GM18861 (cell line): Measurements from ENCODE around the gene BCAP31.
A peak's percentile ranks its signal among the peaks of the same experiment; 100 is the strongest.

Source experiments
- ATAC-seq: cut with Tn5 transposase; IDR thresholded peaks from one replicate; pipeline ENCODE4 v1.9.1; 2021; ENCODE audit not compliant: unreplicated experiment

The BCAP31 gene

DNA sequence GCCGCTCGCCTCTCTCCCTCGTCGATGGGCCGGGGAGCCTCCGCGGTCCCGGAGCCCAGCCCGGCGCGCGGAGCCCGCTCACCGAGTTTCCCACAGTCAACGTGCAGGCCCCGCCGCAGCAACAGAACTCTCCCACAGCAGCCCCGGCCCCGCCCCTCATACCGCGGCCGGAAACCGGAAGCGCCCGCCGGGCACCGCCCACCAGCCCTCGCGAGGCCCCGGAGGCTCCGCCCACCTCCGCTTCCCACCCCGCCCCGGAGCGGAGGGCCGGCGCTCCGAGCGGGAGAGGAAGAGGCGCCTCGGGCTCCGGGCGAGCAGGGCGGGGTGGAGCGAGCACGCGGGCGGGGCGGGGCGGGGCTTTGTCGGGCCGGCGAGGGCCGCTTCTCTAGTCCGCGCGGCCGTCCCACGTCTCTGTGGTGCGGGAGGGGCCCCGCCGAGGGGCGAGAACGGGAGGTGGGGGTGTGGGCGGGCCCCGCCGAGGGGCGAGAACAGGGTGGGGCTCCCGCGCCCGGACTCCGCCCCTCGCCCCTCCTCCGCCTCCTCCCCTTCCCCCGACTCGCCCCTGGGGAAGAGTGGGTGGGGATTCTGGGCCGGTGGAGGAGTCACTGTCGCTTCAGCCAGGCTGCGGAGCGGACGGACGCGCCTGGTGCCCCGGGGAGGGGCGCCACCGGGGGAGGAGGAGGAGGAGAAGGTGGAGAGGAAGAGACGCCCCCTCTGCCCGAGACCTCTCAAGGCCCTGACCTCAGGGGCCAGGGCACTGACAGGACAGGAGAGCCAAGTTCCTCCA is at the start of gene BCAP31, which contains the start of gene ABCD1:
Gene BCAP31, minus strand, starts transcription at position 136 of the 787 bp plus-strand sequence. CDS start 1,143 bp downstream, outside the sequence.
Gene ABCD1, plus strand, starts transcription at position 605 of the 787 bp plus-strand sequence. CDS start 411 bp downstream, outside the sequence.
- peak; percentile 47 for ATAC-seq

DNA sequence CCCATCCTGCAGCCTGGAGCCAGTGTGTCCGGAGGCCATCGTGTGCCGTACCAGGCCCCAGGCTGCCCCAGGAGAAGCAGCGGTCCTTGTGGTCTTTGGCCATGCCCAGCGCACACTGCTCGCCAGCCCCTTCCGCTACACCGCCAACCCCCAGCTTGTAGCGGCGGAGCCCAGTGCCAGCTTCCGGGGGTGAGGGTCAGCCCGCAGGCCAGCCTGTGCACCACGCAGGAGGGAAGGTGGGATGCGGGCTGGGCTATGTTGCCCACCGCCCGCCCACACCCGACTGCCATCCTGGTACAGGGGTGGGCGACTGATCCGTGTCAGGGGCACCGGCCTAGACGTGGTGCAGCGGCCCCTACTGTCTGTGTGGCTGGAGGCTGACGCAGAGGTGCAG is 49.0 kb upstream of the BCAP31 start:
- ATAC-seq = no peak

DNA sequence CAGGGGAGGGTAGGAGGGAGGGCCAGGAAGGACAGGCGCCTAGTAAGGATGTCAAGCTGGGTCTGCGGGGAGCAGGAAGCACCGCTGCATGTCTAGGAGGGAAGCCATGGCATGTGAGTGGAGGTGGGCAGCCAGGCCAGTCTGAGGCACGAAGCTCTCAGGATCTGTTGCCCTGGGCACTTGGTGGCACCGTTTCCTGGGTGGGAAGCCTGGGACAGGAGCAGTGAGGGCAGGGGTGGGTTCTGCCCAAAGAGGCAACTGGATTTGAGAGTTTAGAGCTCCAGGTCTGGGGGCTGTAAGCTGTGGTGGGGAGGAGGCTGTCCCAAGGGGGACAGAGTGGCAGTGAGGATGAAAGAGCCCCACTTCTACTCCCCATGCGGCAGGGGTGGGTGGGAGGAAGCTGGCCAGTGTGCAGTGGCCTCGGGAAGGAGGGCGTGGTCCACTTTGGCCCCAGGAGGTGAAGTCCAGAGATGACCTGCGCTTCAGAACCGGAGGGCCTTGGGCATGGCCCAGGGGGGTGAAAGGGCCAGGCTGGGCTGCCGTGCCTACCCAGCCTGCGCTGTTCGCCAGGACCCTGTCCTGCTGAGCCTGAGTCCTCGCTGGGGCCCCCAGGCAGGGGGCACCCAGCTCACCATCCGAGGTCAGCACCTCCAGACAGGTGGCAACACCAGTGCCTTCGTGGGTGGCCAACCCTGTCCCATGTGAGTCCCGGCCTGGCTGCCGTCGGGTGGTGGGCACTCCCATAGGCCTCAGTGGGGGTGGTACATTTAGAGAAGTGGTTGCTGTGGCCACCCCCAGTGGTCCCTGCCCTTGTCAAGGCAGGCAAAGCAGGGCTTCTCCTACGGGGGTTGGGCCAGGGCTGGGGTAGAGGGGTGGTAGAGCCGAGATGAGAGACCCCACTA is 48.4 kb upstream of the BCAP31 start:
- no peak for ATAC-seq

DNA sequence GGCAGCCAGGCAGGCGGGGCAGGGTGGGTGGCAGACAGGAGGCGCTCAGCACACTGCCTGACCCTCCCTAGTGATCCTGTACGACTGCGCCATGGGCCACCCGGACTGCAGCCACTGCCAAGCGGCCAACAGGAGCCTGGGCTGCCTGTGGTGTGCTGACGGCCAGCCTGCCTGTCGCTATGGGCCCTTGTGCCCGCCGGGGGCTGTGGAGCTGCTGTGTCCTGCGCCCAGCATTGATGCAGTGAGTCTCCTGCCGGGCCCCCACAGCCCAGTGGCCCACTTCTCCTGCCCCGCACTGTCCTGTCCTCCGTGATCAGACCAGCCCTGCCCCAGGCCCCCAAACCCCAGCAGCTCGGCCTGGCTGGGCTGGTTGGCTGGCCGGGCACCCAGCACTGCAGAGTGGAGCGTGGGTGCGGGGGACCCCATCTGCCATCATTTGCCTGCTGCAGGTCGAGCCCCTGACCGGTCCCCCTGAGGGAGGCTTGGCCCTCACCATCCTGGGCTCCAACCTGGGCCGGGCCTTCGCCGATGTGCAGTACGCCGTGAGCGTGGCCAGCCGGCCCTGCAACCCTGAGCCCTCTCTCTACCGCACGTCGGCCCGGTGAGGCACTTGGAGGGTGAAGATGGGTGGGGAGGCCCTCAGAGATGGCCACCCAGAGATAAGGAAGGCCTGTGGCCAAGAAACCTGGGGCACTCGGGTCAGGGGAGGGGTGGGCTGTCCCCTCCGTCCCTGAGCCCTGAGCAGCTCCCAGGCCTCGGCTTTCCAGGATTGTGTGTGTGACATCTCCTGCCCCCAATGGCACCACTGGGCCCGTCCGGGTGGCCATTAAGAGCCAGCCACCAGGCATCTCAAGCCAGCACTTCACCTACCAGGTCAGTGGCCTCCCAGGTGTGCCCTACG is 47.5 kb upstream of the BCAP31 start:
- no peak for ATAC-seq

DNA sequence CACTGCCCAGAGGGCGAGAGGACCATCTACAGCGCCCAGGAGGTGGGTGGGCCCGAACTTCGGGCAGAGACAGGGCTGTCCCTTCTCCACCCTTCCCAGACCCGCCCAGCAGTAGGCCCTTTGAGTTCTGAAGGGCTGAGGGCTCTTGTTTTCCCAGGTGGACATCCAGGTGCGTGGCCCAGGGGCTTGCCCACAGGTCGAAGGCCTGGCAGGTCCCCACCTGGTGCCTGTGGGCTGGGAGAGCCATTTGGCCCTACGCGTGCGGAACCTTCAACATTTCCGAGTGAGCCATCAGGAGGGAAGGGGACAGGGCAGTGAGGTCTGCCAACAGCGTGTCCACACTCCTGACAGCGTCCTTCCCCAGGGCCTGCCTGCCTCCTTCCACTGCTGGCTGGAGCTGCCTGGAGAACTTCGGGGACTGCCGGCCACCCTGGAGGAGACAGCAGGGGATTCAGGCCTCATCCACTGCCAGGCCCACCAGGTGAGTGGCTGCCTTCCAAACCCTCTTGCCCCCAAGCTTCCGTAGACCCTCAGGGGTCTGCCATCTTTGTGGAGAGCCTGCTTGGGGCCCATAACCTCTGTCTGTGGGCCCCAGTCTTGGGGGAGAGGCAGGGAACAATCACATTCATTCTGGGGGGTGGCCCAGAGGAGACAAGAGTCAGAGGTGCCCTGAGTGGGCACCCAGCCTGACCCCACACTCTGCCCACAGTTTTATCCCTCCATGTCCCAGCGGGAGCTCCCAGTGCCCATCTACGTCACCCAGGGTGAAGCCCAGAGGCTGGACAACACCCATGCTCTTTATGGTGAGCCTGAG is 46.6 kb upstream of the BCAP31 start:
- ATAC-seq = no peak

DNA sequence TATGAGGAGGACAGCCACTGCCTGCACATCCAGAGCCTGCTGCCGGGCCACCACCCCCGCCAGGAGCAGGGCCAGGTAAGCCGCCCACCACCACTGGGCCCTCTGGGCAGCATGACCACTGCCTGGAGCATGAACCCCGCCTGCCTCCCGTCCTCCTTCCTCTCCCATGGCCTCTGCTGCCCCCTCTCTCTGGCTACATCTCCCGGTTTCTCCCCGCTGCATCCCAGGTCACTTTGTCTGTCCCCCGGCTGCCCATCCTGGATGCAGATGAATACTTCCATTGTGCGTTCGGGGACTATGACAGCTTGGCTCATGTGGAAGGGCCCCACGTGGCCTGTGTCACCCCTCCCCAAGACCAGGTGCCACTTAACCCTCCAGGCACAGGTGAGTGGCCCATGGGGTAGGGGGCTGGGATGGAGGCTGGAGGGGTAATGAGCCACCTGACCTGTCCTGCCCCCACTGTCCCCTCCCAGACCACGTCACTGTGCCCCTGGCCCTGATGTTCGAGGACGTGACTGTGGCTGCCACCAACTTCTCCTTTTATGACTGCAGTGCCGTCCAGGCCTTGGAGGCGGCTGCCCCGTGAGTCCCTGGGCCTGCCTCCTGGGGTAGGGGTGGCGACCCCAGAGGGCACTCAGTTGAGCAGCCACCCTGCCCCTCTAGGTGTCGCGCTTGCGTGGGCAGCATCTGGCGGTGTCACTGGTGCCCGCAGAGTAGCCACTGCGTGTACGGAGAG is 45.8 kb upstream of the BCAP31 start:
- ATAC-seq = no peak

DNA sequence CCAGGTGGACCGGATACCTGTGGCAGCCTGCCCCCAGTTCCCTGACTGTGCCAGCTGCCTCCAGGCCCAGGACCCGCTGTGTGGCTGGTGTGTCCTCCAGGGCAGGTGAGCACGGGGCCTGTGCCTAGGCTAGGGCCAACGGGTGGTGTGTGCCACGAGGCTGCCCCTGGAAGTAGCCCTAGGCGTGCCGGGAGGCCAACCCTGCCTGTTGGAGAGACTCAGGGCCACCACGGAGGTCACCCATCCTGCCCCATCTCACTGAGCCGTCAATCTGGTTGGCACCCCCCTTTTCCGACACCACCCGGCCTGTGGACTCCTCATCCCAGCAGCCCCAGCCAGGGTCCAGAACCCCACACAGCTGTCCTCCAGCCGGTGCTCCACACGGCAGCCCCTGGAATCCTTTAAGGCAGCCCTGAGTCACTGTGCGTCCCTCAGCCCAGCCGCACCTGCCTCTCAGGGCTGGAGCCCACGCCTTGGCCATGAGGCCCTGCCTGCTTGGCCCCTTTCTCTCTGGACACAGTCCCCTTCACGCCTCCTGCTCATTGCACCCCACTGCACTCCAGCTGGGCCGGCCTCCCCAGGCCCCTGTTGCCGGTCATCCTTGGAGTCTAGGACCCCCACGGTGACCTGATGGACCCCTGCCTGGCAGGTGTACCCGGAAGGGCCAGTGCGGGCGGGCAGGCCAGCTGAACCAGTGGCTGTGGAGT is 45.1 kb upstream of the BCAP31 start:
- no peak for ATAC-seq

DNA sequence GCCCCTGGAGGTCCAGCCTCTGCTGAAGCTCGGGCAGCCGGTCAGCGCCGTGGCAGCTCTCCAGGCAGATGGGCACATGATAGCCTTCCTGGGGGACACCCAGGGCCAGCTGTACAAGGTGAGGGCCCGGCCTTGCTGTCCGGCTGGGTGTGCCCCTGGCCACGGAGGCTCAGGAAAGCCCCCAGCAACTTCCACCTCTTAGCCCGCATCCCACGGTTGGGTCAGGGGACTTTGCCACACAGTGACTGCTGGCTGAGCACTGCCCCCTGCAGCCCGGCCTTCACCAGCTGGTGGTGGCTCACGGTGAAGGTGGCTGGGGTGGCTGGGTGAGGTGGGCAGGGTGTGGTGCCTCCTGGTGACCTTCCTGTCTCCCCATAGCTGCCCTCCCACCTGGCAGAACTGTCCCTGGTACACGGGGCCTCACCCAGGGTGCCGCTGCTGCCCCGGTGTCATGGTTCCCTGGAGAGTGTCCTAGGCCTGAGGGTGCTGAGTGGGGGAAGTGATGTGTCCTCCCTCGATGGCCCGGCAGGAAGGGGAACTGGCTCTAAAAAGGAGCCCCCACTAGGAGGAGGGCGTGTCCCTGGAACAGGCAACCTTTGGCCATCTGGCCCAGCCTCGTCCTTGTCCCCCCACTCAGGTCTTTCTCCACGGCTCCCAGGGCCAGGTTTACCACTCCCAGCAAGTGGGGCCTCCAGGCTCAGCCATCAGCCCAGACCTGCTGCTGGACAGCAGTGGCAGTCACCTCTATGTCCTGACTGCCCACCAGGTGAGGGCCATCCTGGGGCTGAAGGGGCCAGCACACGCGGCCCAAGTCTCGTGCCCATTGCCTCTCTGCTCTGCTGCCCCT is 44.3 kb upstream of the BCAP31 start:
- no peak for ATAC-seq

DNA sequence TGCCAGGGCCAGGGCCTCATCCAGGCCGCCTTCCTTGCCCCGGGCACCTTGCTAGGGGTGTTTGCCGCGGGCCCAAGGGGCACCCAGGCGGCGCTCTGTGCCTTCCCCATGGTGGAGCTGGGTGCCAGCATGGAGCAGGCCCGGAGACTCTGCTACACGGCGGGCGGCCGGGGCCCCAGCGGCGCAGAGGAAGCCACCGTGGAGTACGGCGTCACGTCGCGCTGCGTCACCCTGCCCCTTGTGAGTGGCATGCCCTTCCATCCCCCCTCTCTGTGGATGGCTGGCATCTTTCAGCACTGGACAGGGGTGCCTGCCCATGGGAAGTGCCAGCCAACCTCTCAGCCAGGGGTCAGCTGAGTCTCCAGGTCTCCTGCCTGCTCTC is 43.5 kb upstream of the BCAP31 start:
- no peak for ATAC-seq

DNA sequence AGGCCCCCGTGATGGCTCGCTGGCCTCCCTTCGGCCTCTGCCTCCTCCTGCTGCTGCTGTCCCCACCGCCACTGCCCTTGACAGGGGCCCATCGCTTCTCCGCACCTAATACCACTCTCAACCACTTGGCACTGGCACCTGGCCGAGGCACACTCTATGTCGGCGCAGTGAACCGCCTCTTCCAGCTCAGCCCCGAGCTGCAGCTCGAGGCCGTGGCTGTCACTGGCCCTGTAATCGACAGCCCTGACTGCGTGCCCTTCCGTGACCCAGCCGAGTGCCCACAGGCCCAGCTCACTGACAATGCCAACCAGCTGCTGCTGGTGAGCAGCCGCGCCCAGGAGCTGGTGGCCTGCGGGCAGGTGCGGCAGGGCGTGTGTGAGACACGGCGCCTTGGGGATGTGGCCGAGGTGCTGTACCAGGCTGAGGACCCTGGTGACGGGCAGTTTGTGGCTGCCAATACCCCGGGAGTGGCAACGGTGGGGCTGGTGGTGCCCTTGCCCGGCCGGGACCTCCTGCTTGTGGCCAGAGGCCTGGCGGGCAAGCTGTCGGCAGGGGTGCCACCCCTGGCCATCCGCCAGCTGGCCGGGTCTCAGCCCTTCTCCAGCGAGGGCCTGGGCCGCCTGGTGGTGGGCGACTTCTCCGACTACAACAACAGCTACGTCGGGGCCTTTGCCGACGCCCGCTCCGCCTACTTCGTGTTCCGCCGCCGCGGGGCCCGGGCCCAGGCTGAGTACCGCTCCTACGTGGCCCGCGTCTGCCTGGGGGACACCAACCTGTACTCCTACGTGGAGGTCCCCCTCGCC is 42.9 kb upstream of the BCAP31 start:
- no peak for ATAC-seq

DNA sequence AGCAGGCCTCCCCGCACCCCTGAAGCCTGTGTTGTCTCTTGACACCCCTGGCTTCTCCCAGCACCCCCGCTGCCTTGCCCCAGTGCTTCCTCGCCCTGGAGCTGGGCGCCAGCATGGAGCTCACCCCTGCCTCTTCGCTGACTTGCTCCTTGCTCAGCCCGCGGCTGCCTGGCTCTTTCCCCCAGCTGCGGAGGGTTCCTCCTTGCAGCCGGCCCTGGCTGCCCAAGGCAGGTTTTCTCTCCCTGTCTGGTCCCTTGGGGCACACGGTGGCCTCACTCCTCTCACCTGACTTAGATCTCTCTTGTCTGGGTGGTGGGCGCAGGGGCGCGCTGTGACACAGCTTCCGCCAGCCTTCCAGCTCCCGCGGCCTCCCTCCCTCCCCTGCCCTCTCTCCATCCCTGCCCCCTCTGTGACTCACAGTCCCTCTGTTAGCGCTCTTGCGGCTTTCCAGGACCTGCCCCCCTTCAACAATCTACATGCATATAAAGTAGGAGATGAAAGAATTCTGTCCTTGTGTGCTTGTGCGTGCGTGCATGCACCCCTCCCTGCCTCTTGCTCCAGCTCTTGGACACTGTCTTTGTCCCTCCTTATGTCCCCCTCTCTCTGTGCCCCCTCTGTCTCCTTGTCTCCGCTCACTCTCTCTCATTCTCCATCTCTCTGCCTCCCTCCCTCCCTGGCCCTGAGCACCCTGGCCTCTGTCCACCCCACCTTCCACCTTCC is 42.1 kb upstream of the BCAP31 start:
- no peak for ATAC-seq

DNA sequence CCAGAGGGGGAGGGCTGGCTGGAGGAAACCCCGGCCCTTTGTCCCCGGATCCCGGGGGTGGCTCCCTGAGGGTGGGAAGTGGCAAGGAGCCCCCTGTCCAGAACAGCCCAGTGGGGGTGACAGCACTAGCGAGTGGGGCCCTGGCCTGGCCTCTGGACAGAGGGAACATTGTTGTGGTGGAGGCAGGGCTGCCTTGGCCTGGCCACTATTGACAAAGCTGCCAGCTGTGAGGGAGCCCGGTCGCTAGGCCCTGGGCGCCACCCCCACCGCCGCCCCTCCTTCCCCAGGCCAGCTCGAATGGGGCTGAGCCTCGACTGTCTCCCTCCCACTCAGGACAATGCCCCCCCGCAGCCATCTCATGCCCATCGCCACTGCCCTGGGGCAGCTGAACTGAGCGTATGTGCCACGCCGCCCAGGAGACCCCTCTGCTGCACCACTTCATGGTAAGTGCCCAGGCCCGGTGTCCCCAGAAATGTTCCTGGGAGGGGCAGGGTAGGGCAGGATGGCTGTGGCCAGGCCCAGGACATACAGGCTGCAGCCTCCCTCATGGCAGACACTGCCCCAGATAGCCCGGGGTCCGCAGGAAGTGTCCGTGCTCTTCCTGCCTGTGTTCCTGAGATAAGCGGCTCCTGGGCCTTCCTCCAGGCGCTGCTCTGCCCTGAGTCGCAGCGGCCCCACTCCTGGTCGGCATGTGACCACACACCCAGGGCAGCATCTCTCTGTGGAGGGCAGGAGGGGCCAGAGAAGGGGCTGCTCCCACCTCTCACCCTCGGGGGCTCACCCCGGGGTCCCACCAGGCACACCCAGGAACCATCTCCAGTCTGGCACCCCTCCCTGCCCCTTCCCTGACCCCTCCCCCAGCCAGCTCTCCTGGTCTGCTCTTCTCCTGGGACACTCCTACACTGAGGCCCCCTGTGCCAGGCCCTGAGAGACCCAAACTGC is 41.2 kb upstream of the BCAP31 start:
- no peak for ATAC-seq

DNA sequence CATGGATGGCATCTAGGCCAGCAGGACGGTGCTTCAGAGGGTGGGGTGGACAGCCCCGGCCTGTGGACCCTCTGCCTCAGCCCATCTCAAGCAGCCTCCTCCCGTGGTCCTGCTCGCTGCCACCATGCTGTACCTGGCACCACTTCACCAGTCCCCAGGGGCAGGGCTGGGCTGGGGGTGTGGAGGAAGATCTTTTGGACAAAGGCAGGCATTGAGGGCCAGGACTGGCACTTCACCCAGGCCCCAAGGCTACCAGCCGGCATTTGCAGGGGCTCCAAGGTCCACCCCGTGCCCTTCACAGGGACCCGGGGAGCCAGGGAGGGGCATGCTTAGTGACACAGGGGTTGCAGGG is 40.6 kb upstream of the BCAP31 start:
- no peak for ATAC-seq

DNA sequence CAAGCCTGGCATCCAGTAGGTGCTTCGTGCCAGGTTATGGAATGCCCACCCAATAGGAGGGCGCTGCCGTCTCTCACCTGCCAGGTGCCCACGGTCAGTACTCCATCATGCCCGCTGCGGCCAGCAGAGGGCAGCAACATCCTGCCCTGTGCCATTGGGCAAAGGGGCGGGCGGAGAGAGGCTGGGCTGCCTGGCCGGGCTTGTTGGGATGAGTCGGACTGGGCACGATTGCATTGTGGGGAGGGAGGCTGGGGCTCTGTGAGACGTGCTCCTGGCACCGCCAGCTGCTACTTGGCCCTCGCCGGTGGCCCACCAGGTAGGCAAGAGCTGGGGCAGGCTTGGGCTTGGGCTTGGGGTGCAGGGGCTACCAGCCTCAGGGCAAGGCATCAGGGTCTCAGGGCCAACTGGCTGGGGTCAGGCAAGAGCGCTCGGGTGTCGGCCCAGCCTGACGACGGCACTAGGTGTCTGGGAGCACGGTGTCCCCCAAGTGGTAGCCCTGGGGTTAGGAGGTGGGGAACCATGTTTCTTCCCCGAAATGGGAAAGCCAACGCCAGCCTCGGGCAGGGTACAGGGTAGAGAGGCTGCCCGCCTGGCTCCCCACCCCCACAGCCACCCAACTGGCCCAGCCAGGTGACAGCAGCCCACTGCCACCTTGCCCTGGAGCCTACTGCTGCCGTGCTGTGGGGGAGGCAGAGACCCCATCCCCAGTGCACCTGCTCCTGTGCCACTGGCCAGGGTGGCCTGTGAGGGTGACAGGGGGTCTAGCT is 40.0 kb upstream of the BCAP31 start, which contains the start of gene PLXNB3:
Gene PLXNB3, plus strand, starts transcription at position 261 of the 767 bp plus-strand sequence. CDS start 1,287 bp downstream, outside the sequence.
- ATAC-seq = peak; percentile 45
